ENCODE results near the gene EPAS1. TPM values are rescaled to one million over a fixed set of nuclear protein-coding genes. Genes with fewer than 3 reads are reported as not detected.

Gene EPAS1
- total RNA-seq, 4 donors from 2014 or later, result 124 to 563 (median 182) TPM

DNA sequence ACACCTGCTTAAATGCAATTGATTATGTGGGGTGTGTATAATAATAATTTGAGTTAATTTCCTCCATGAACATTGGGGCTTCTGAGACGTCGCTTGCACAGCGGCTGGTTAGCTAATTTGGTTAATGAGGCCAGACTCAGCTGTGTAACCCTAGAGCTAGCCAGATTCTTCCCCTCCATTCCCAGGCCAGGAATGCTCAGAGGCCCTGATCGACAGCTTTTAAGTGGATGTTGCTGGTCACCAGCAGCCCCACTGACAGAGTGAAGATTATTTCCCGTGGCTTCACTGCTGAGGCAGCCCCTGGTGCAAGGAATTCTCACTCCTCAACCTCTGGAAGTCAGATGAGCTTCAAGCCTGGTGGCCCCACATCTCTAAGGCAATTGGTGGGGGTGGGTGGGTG is 12.4 kb upstream of the EPAS1 start:
- Histone ChIP-seq H3K9me3 (no peaks in the 10 kb centered on the region), H3K36me3 (no peaks in the 10 kb centered on the region), H3K4me3 (replicated peaks in 1 of 3) (no peak overlapping the region), H3K27me3 (no peaks in the 10 kb centered on the region), H3K4me1 (no peaks in the 10 kb centered on the region), H3K27ac (no peak overlapping the region)
- DNase-seq, result no peak
- TF ChIP-seq, protein P1, sequence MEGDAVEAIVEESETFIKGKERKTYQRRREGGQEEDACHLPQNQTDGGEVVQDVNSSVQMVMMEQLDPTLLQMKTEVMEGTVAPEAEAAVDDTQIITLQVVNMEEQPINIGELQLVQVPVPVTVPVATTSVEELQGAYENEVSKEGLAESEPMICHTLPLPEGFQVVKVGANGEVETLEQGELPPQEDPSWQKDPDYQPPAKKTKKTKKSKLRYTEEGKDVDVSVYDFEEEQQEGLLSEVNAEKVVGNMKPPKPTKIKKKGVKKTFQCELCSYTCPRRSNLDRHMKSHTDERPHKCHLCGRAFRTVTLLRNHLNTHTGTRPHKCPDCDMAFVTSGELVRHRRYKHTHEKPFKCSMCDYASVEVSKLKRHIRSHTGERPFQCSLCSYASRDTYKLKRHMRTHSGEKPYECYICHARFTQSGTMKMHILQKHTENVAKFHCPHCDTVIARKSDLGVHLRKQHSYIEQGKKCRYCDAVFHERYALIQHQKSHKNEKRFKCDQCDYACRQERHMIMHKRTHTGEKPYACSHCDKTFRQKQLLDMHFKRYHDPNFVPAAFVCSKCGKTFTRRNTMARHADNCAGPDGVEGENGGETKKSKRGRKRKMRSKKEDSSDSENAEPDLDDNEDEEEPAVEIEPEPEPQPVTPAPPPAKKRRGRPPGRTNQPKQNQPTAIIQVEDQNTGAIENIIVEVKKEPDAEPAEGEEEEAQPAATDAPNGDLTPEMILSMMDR (IDR thresholded peaks at IDR 0.05), result no peak
- WGBS, 2 donors, result 79% methylated on average over 5 of the region's 5 CpGs
- intact Hi-C loops (cut with DNase I), result no loop called here

DNA sequence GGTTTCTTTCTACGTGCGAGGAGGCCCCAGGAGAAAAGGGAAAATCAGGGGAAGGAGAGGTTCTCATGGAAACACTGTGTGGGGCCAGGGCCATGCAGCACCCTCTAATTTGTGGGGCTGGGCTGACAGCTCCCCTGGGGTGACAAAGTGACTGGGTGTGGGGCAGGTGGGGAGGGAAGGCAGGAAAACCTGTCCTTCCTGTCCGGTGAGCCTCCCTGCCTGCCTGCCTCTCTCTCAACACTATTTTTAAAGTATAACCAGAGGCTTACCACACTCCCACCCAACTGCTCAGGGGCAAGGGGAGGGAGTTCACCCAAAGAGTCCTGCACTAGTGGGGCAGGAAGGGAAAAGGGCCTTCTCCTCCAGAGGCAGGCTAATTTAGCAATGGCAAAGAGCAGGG is 10.5 kb upstream of the EPAS1 start:
- no peaks in the 10 kb centered on the region for H3K27me3 ChIP-seq
- no peak overlapping the region for H3K4me3 ChIP-seq (replicated peaks in 1 of 3)
- intact Hi-C loops (cut with DNase I), result no loop called here
- no peak overlapping the region for H3K27ac ChIP-seq
- no peak for DNase-seq
- H3K9me3 ChIP-seq, result no peaks in the 10 kb centered on the region
- WGBS, 2 donors, result 86 to 90% methylated on average over 3 of the region's 3 CpGs
- TF ChIP-seq, protein P1 (IDR thresholded peaks at IDR 0.05), result no peak
- no peak for TF ChIP-seq POLR2A (IDR thresholded peaks at IDR 0.05)
- H3K36me3 ChIP-seq, result no peaks in the 10 kb centered on the region
- H3K4me1 ChIP-seq, result no peaks in the 10 kb centered on the region

DNA sequence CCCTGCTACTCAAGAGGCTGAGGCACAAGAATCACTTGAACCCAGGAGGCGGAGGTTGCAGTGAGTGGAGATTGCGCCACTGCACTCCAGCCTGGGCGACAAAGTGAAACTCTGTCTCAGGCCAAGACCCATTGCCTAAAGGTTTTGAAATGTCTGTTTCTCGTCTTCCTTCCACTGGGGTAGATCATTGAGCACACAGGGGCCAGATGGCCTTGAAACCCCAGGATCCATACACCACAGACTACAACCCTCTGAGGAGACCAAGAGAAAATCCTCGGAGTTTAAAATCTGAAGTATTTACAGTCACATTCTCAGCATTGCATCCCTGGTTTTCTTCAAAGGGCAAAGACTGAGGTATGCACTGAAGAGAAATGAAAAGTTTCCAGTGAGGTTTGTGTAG is 7.1 kb upstream of the EPAS1 start:
- H3K4me3 ChIP-seq (replicated peaks in 1 of 3), result no peak overlapping the region
- TF ChIP-seq, protein P1 (IDR thresholded peaks at IDR 0.05), result no peak
- no peak for TF ChIP-seq POLR2A (IDR thresholded peaks at IDR 0.05)
- intact Hi-C loops (cut with DNase I), result no loop called here
- H3K36me3 ChIP-seq, result no peaks in the 10 kb centered on the region
- no peaks in the 10 kb centered on the region for H3K9me3 ChIP-seq
- no peak for DNase-seq
- no peaks in the 10 kb centered on the region for H3K4me1 ChIP-seq
- H3K27me3 ChIP-seq, result no peaks in the 10 kb centered on the region
- H3K27ac ChIP-seq, result no peak overlapping the region
- 89 to 94% methylated on average over 5 of the region's 5 CpGs for WGBS, 2 donors

DNA sequence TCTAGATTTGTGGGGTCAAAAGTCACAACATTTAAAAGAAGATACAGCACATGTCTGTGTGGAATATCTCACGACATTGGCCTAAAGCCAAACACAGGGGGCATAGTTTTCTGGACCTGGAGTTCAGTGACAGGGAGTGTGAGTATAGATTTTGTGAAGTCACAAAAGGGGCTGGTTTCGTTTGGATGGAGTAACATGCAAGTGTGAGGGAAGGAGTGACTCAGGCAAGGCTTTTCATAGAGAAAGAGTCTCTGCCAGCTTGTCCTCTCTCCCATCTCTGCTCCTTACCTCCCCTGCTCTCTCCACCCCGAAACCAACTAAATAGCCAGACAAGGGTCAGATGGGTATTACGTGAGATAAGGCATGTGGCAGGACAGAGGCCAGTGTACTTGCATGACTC is 3.7 kb upstream of the EPAS1 start:
- Histone ChIP-seq H3K27me3 (no peaks in the 10 kb centered on the region), H3K27ac (no peak overlapping the region), H3K4me1 (peaks cover 0 to 6% of the 10 kb centered on the region in 2 donors), H3K36me3 (no peaks in the 10 kb centered on the region), H3K9me3 (no peaks in the 10 kb centered on the region), H3K4me3 (replicated peaks in 1 of 3) (no peak overlapping the region)
- DNase-seq, result no peak
- 79 to 85% methylated on average over 4 of the region's 4 CpGs for WGBS, 2 donors
- TF ChIP-seq, protein P1 (IDR thresholded peaks at IDR 0.05), result no peak
- no peak for TF ChIP-seq POLR2A (IDR thresholded peaks at IDR 0.05)
- intact Hi-C loops (cut with DNase I), result no loop called here

DNA sequence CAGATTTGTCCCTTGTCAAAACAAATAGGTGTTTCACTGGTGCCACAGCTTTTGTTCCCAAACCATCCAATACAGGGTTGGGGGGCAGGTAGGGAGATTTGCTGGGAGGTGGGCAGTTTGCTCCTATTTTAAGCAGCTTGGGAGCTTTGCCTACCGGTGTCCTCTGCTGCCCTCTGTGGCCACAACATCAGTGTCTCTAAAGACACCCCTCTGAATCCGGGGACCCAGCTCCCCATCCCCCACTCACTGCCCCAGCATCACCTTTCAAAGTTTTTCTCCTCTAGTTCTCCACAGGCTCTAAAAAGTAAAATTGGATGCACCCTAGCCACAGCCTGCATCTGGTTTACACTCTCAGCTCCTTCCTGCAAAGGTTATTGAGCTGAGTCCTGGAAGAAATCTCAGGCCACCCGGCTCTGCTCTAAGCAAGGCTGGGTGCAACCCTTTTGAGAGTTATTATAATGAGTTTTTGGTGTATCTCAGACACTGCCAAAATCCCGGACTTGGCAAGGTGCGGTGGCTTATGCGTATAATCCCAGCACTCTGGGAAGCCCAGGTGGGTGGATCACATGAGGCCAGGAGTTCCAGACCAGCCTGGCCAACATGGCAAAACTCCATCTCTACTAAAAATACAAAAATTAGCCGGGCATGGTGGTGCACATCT is 2.9 kb upstream of the EPAS1 start:
- Histone ChIP-seq H3K9me3 (no peaks in the 10 kb centered on the region), H3K4me1 (peaks cover 3 to 6% of the 10 kb centered on the region in 2 donors), H3K36me3 (peaks cover 0 to 2% of the 10 kb centered on the region in 2 donors), H3K4me3 (replicated peaks in 1 of 3) (no peak overlapping the region), H3K27ac (no peak overlapping the region), H3K27me3 (no peaks in the 10 kb centered on the region)
- intact Hi-C loops (cut with DNase I), result no loop called here
- 56 to 60% methylated on average over 7 of the region's 7 CpGs for WGBS, 2 donors
- TF ChIP-seq, protein P1 (IDR thresholded peaks at IDR 0.05), result peak in 4 of 6 experiments; percentile 14 to 47 (median 38)
- TF ChIP-seq POLR2A (IDR thresholded peaks at IDR 0.05), result no peak
- DNase-seq, result peak; percentile 49 to 55

All from thyroid gland (tissue), 4 donors.